DND-41 (cell line): ENCODE measurements around the gene DSCAM.

Experiments
- ATAC-seq: fragments of 200-7000 bp; cut with Tn5 transposase; 3 replicates; pipeline ENCODE4 v1.9.1; 2021; ENCODE audit warnings: low read depth; ENCODE audit not compliant: insufficient read depth
- DNase-seq: peaks from one replicate; pipeline ENCODE4 v3.0.0-alpha.2; 2020
- H2AFZ ChIP-seq: 2 replicates; pipeline ENCODE4 v1.6.0; 2012; ENCODE audit warnings: low read depth, low read length
- H3K27ac ChIP-seq: 2 replicates; pipeline ENCODE4 v1.5.1; 2012; ENCODE audit warnings: low read length, inconsistent platforms
- H3K27me3 ChIP-seq: fragments of 200-600 bp; sonication (generic); 2 replicates; pipeline ENCODE4 v1.6.0; 2012; ENCODE audit warnings: low read length, mild to moderate bottlenecking, inconsistent platforms; ENCODE audit not compliant: insufficient read depth, poor library complexity
- H3K36me3 ChIP-seq: 2 replicates; pipeline ENCODE4 v1.5.1; 2012; ENCODE audit warnings: low read length, inconsistent platforms; ENCODE audit not compliant: insufficient read depth
- H3K4me1 ChIP-seq: 2 replicates; pipeline ENCODE4 v1.5.1; 2012; ENCODE audit warnings: mild to moderate bottlenecking, low read length; ENCODE audit not compliant: insufficient read depth
- H3K4me2 ChIP-seq: 2 replicates; pipeline ENCODE4 v1.6.0; 2012; ENCODE audit warnings: mild to moderate bottlenecking, moderate library complexity, low read length, inconsistent platforms; ENCODE audit not compliant: insufficient read depth
- H3K4me3 ChIP-seq, 2 experiments: fragments of 200-600 bp in 1 of 2; shearing (Covaris generic) in 1 of 2; 2 replicates each; pipeline ENCODE4 v1.5.1; 2012 to 2016; ENCODE audit warnings: inconsistent platforms in 2 of 2, low read length in 2 of 2, mild to moderate bottlenecking in 2 of 2, low read depth in 1 of 2, moderate library complexity in 1 of 2
- H3K79me2 ChIP-seq: 2 replicates; pipeline ENCODE4 v1.6.0; 2012; ENCODE audit warnings: low read length, inconsistent platforms; ENCODE audit not compliant: insufficient read depth
- H3K9ac ChIP-seq: 2 replicates; pipeline ENCODE4 v1.6.0; 2012; ENCODE audit warnings: low read depth, mild to moderate bottlenecking, inconsistent platforms, low read length, moderate library complexity
- H3K9me3 ChIP-seq: 2 replicates; pipeline ENCODE4 v1.5.1; 2012; ENCODE audit warnings: low read length, moderate library complexity, mild to moderate bottlenecking, inconsistent platforms; ENCODE audit not compliant: insufficient read depth, severe bottlenecking
- H4K20me1 ChIP-seq: 2 replicates; pipeline ENCODE4 v1.6.0; 2012; ENCODE audit warnings: low read length; ENCODE audit not compliant: insufficient read depth
- CTCF ChIP-seq: IDR thresholded peaks from 2 replicates; pipeline ENCODE4 v1.5.1; 2012; ENCODE audit warnings: borderline replicate concordance, low read length, moderate library complexity, mild to moderate bottlenecking; ENCODE audit not compliant: poor library complexity, severe bottlenecking; ENCODE audit errors: extremely low read depth
- EZH2 ChIP-seq: IDR thresholded peaks from 3 replicates; pipeline ENCODE4 v1.6.1; 2012; ENCODE audit warnings: borderline replicate concordance, low read depth, mild to moderate bottlenecking, moderate library complexity, low read length, inconsistent platforms; ENCODE audit not compliant: severe bottlenecking

DSCAM gene

GRCh38 chr21:40606341-40606740 is 240.6 kb downstream of the DSCAM start:
- Histone ChIP-seq H3K79me2 (no peaks in the 10 kb centered on the region), H3K9me3 (no peaks in the 10 kb centered on the region), H3K4me2 (no peak overlapping the region), H3K27me3 (no peaks in the 10 kb centered on the region), H3K4me1 (no peaks in the 10 kb centered on the region), H3K36me3 (no peaks in the 10 kb centered on the region), H4K20me1 (no peaks in the 10 kb centered on the region), H2AFZ (no peak overlapping the region), H3K27ac (no peak overlapping the region), H3K9ac (no peak overlapping the region), H3K4me3 (no peak overlapping the region)
- no peak for ATAC-seq
- TF ChIP-seq EZH2 (no peak), CTCF (no peak)
- no peak for DNase-seq

- no peaks in the 10 kb centered on the region for H4K20me1 ChIP-seq
- H2AFZ ChIP-seq = no peak overlapping the region
- ATAC-seq = no peak
- no peak overlapping the region for H3K4me2 ChIP-seq
- TF ChIP-seq CTCF (no peak), EZH2 (no peak)
- H3K27ac ChIP-seq = no peak overlapping the region
- no peaks in the 10 kb centered on the region for H3K36me3 ChIP-seq
- H3K4me1 ChIP-seq = no peaks in the 10 kb centered on the region
- no peaks in the 10 kb centered on the region for H3K79me2 ChIP-seq
- no peaks in the 10 kb centered on the region for H3K27me3 ChIP-seq
- DNase-seq = no peak
- no peak overlapping the region for H3K4me3 ChIP-seq
- no peak overlapping the region for H3K9ac ChIP-seq
- H3K9me3 ChIP-seq = no peaks in the 10 kb centered on the region
Measured at GRCh38 chr21:40605094-40605493, 241.9 kb downstream of the DSCAM start.

GRCh38 chr21:40603774-40604173 is 243.2 kb downstream of the DSCAM start:
- H3K79me2 ChIP-seq = no peaks in the 10 kb centered on the region
- H3K4me2 ChIP-seq = no peak overlapping the region
- no peaks in the 10 kb centered on the region for H3K4me1 ChIP-seq
- no peak for ATAC-seq
- H3K27me3 ChIP-seq = no peaks in the 10 kb centered on the region
- H3K36me3 ChIP-seq = no peaks in the 10 kb centered on the region
- H3K9ac ChIP-seq = no peak overlapping the region
- TF ChIP-seq EZH2 (no peak), CTCF (no peak)
- DNase-seq = no peak
- H3K27ac ChIP-seq = no peak overlapping the region
- no peaks in the 10 kb centered on the region for H4K20me1 ChIP-seq
- H2AFZ ChIP-seq = no peak overlapping the region
- H3K9me3 ChIP-seq = no peaks in the 10 kb centered on the region
- no peak overlapping the region for H3K4me3 ChIP-seq

GRCh38 chr21:40602080-40602479 is 244.9 kb downstream of the DSCAM start:
- H3K9ac ChIP-seq = no peak overlapping the region

More at GRCh38 chr21:40602080-40602479, 244.9 kb downstream of the DSCAM start:
- DNase-seq (no peak), ATAC-seq (no peak)
- TF ChIP-seq CTCF = no peak
- no peak for TF ChIP-seq EZH2
- H3K27me3 ChIP-seq = no peaks in the 10 kb centered on the region
- H3K4me2 ChIP-seq = no peak overlapping the region
- H3K4me1 ChIP-seq = no peaks in the 10 kb centered on the region
- H3K79me2 ChIP-seq = no peaks in the 10 kb centered on the region
- H2AFZ ChIP-seq = no peak overlapping the region
- no peaks in the 10 kb centered on the region for H4K20me1 ChIP-seq
- no peaks in the 10 kb centered on the region for H3K9me3 ChIP-seq
- H3K27ac ChIP-seq = no peak overlapping the region
- H3K36me3 ChIP-seq = no peaks in the 10 kb centered on the region
- H3K4me3 ChIP-seq = no peak overlapping the region
